Tibial artery (tissue), 4 donors: ENCODE measurements around the gene SLC49A3.

Experiments
- DNase-seq, 2 donors: peaks; one replicate each; pipeline ENCODE4 v3.0.0-alpha.2; 2019
- H3K27ac ChIP-seq, 2 donors: fragments of 200-600 bp; sonication (generic) in 1 of 2; 1 replicate in 1 of 2; 2 replicates in 1 of 2; pipeline ENCODE4 v1.5.1; 2018 to 2019; ENCODE audit warnings: mild to moderate bottlenecking in 1 of 2
- H3K27me3 ChIP-seq, 2 donors: fragments of 200-600 bp; sonication (generic) in 1 of 2; one replicate each; pipeline versions ENCODE4 v1.5.1 to v1.6.0; 2016 to 2019
- H3K36me3 ChIP-seq, 3 donors: fragments of 200-600 bp; sonication (generic) in 2 of 3; one replicate each; pipeline ENCODE4 v1.5.1; 2016 to 2019; ENCODE audit warnings: mild to moderate bottlenecking in 2 of 3
- H3K4me1 ChIP-seq, 4 donors: fragments of 200-600 bp; sonication (generic) in 2 of 4; 1 replicate in 3 of 4; 2 replicates in 1 of 4; pipeline ENCODE4 v1.5.1; 2016 to 2019
- H3K4me3 ChIP-seq, 2 donors: fragments of 200-600 bp; sonication (generic) in 1 of 2; 1 replicate in 1 of 2; 2 replicates in 1 of 2; pipeline ENCODE4 v1.5.1; 2018 to 2019; ENCODE audit warnings: mild to moderate bottlenecking in 2 of 2
- H3K9me3 ChIP-seq, 3 donors: fragments of 200-600 bp; sonication (generic) in 1 of 3; one replicate each; pipeline ENCODE4 v1.5.1; 2016 to 2019
- intact Hi-C: fragments of 100-400 bp; cut with DNase I; formaldehyde crosslinking; loops from one replicate; pipeline ENCODE4 v1.15.0; 2023; ENCODE audit warnings: low total_unique reads
- TF ChIP-seq, protein P1 (sequence below), 2 experiments: fragments of 200-600 bp in 1 of 2; fragments of 450-650 bp in 1 of 2; IDR thresholded peaks; one replicate each; pipeline ENCODE4 v1.5.1; 2017 to 2019; ENCODE audit warnings: antibody characterized with exemption in 2 of 2, mild to moderate bottlenecking in 1 of 2, moderate library complexity in 1 of 2

The SLC49A3 gene

DNA sequence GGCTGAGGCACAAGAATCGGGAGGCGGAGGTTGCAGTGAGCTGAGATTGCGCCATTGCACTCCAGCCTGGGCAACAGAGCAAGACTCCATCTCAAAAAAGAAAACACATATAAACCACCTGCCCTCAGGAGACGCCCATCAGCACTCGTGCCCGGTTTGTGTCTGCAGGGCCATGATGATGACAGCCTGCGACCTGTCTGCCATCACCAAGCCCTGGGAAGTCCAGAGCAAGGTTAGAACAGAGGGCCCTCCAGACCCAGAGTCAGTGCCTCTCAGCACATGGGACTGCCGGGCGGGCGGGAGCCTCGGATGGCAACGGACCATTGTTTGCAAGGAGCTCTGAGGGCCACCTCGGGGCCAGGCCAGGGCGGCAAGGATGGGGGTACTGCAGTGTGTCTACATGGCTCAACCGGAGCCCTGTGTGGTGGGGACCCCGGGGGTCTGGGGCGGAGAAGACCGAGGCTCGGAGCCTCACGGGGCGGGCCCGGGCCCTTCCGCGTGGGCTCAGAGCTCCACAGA, 24.2 kb downstream of the SLC49A3 start:
- DNase-seq, result no peak
- Histone ChIP-seq H3K4me1 (peaks cover 0 to 12% (median 9%) of the 10 kb centered on the region in 4 donors), H3K36me3 (no peaks in the 10 kb centered on the region), H3K4me3 (no peak overlapping the region), H3K27ac (no peak overlapping the region), H3K27me3 (peaks cover 0 to 50% of the 10 kb centered on the region in 2 donors), H3K9me3 (no peaks in the 10 kb centered on the region)
- intact Hi-C loops, result no loop called here
- TF ChIP-seq, protein P1, sequence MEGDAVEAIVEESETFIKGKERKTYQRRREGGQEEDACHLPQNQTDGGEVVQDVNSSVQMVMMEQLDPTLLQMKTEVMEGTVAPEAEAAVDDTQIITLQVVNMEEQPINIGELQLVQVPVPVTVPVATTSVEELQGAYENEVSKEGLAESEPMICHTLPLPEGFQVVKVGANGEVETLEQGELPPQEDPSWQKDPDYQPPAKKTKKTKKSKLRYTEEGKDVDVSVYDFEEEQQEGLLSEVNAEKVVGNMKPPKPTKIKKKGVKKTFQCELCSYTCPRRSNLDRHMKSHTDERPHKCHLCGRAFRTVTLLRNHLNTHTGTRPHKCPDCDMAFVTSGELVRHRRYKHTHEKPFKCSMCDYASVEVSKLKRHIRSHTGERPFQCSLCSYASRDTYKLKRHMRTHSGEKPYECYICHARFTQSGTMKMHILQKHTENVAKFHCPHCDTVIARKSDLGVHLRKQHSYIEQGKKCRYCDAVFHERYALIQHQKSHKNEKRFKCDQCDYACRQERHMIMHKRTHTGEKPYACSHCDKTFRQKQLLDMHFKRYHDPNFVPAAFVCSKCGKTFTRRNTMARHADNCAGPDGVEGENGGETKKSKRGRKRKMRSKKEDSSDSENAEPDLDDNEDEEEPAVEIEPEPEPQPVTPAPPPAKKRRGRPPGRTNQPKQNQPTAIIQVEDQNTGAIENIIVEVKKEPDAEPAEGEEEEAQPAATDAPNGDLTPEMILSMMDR (IDR thresholded peaks at IDR 0.05), result no peak

GRCh38 chr4:663438-664428, 25.2 kb downstream of the SLC49A3 start:
- Histone ChIP-seq H3K4me1 (peaks cover 0 to 12% (median 9%) of the 10 kb centered on the region in 4 donors), H3K27me3 (peaks cover 0 to 50% of the 10 kb centered on the region in 2 donors), H3K4me3 (peak overlapping the region; percentile 39 to 48), H3K36me3 (no peaks in the 10 kb centered on the region), H3K27ac (no peak overlapping the region), H3K9me3 (no peaks in the 10 kb centered on the region)
- TF ChIP-seq, protein P1 (IDR thresholded peaks at IDR 0.05), result no peak
- DNase-seq, result no peak
- intact Hi-C loops, result no loop called here

DNA sequence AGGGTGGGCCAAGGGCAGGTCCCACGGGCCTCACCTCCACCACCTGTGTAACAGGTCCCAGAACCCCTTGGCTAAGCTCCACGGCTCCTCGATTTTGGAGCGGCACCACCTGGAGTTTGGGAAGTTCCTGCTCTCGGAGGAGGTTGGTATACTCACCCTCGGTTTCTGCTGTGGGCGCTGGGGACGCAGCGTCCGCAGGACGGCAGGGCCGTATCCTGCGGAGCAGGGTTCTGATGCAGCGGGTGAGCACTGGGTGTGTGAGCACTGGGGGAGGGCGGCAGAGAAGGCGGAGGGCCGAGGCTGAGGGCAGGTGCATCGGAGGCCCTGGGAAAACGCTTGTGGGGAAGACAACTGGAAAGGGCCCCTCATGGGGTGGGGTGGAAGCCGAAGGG, 25.9 kb downstream of the SLC49A3 start:
- TF ChIP-seq, protein P1 (IDR thresholded peaks at IDR 0.05), result no peak
- Histone ChIP-seq H3K4me1 (peaks cover 0 to 12% (median 9%) of the 10 kb centered on the region in 4 donors), H3K27me3 (peaks cover 0 to 50% of the 10 kb centered on the region in 2 donors), H3K27ac (no peak overlapping the region), H3K4me3 (peak overlapping the region; percentile 39 to 48), H3K9me3 (no peaks in the 10 kb centered on the region), H3K36me3 (no peaks in the 10 kb centered on the region)
- intact Hi-C loops, result no loop called here
- DNase-seq, result no peak

- DNase-seq, result no peak
- Histone ChIP-seq H3K27ac (no peak overlapping the region), H3K27me3 (peaks cover 0 to 50% of the 10 kb centered on the region in 2 donors), H3K36me3 (no peaks in the 10 kb centered on the region), H3K9me3 (no peaks in the 10 kb centered on the region), H3K4me1 (peaks cover 0 to 12% (median 9%) of the 10 kb centered on the region in 4 donors), H3K4me3 (no peak overlapping the region)
- intact Hi-C loops, result no loop called here
- TF ChIP-seq, protein P1 (IDR thresholded peaks at IDR 0.05), result no peak
These were observed 26.8 kb downstream of the SLC49A3 start for GRCh38 chr4:661881-662761.

DNA sequence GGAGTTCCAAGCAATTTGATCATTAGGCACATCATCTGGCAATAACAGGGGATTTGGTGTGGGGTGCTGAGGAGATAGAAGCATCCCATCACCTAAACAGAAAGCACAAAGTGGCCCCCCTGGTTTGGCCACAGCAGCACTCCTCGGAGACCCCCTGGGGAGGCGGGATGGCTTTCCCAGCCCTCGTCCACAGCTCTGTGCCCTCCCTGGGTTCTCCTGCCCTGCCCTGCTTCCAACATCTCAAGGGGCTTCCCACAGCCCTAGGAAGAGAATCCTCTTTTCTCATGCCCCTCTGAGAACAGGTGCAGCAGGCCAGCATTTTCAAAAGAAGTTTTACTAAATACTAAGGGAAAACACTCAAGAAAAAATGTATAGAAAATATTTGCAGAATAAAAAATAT, 27.7 kb downstream of the SLC49A3 start:
- Histone ChIP-seq H3K27me3 (peaks cover 0 to 50% of the 10 kb centered on the region in 2 donors), H3K36me3 (no peaks in the 10 kb centered on the region), H3K4me1 (peaks cover 0 to 12% (median 9%) of the 10 kb centered on the region in 4 donors), H3K27ac (no peak overlapping the region), H3K9me3 (no peaks in the 10 kb centered on the region), H3K4me3 (no peak overlapping the region)
- intact Hi-C loops, result no loop called here
- TF ChIP-seq, protein P1 (IDR thresholded peaks at IDR 0.05), result no peak
- DNase-seq, result no peak
